SK-N-SH treated with all-trans-retinoic acid at 6 μM for 48 hours (cell line): ENCODE measurements around the gene CDYL.

Source experiments
- ATAC-seq: fragments of 200-7000 bp; cut with Tn5 transposase; 3 replicates; pipeline ENCODE4 v1.9.1; 2020; ENCODE audit warnings: mild to moderate bottlenecking, moderate library complexity
- ARNTL ChIP-seq: fragments of 450-650 bp; formaldehyde crosslinking; IDR thresholded peaks from 2 replicates; pipeline ENCODE4 v1.5.0; 2020; ENCODE audit warnings: low read depth, mild to moderate bottlenecking, moderate library complexity, borderline replicate concordance
- BACH2 ChIP-seq: fragments of 250-450 bp; sonication (Bioruptor Pico); IDR thresholded peaks from 2 replicates; pipeline ENCODE4 v1.9.0; 2021; ENCODE audit warnings: mild to moderate bottlenecking, borderline replicate concordance
- CSDC2 ChIP-seq: fragments of 250-450 bp; sonication (Bioruptor Pico); IDR thresholded peaks from 2 replicates; pipeline ENCODE4 v1.5.0; 2020; ENCODE audit warnings: mild to moderate bottlenecking, moderate library complexity
- ESRRG ChIP-seq: fragments of 250-450 bp; sonication (Bioruptor Pico); IDR thresholded peaks from 2 replicates; pipeline ENCODE4 v1.6.1; 2021; ENCODE audit warnings: mild to moderate bottlenecking
- GLIS3 ChIP-seq: fragments of 250-450 bp; sonication (Bioruptor Pico); IDR thresholded peaks from 2 replicates; pipeline ENCODE4 v1.5.0; 2020; ENCODE audit warnings: mild to moderate bottlenecking, moderate library complexity
- ISL1 ChIP-seq: fragments of 250-450 bp; sonication (Bioruptor Pico); IDR thresholded peaks from 2 replicates; pipeline ENCODE4 v2.1.2; 2022; ENCODE audit warnings: mild to moderate bottlenecking, moderate library complexity
- OSR1 ChIP-seq: fragments of 250-450 bp; sonication (Bioruptor Pico); IDR thresholded peaks from 2 replicates; pipeline ENCODE4 v1.8.0; 2022; ENCODE audit warnings: moderate library complexity, mild to moderate bottlenecking, inconsistent platforms
- PPARA ChIP-seq: fragments of 250-450 bp; sonication (Bioruptor Pico); IDR thresholded peaks from 2 replicates; pipeline ENCODE4 v1.5.0; 2020; ENCODE audit warnings: mild to moderate bottlenecking, borderline replicate concordance
- RARB ChIP-seq: fragments of 250-450 bp; sonication (Bioruptor Pico); IDR thresholded peaks from 2 replicates; pipeline ENCODE4 v1.8.0; 2021; ENCODE audit warnings: mild to moderate bottlenecking, moderate library complexity
- SNAI2 ChIP-seq: fragments of 250-450 bp; sonication (Bioruptor Pico); IDR thresholded peaks from 2 replicates; pipeline ENCODE4 v1.5.0; 2020; ENCODE audit warnings: mild to moderate bottlenecking, moderate library complexity
- TCF4 ChIP-seq: fragments of 250-450 bp; sonication (Bioruptor Pico); IDR thresholded peaks from 2 replicates; pipeline ENCODE4 v1.8.0; 2021; ENCODE audit warnings: mild to moderate bottlenecking, moderate library complexity, borderline replicate concordance
- TOX ChIP-seq: fragments of 250-450 bp; sonication (Bioruptor Pico); IDR thresholded peaks from 2 replicates; pipeline ENCODE4 v1.8.0; 2021; ENCODE audit warnings: mild to moderate bottlenecking, moderate library complexity, borderline replicate concordance
- ZC3H10 ChIP-seq: fragments of 250-450 bp; sonication (Bioruptor Pico); IDR thresholded peaks from 2 replicates; pipeline ENCODE4 v1.5.1; 2021; ENCODE audit warnings: mild to moderate bottlenecking, moderate library complexity
- ZFP3 ChIP-seq: fragments of 250-450 bp; sonication (Bioruptor Pico); IDR thresholded peaks from 2 replicates; pipeline ENCODE4 v1.5.0; 2020; ENCODE audit warnings: mild to moderate bottlenecking, moderate library complexity
- ZFP30 ChIP-seq: fragments of 450-650 bp; formaldehyde crosslinking; IDR thresholded peaks from 2 replicates; pipeline ENCODE4 v1.5.0; 2022; ENCODE audit warnings: mild to moderate bottlenecking, moderate library complexity
- ZNF565 ChIP-seq: fragments of 450-650 bp; formaldehyde crosslinking; conservative IDR thresholded peaks from 2 replicates; pipeline ENCODE4 v1.5.0; 2020; ENCODE audit warnings: low read depth, mild to moderate bottlenecking, moderate library complexity
- ZNF70 ChIP-seq: fragments of 450-650 bp; formaldehyde crosslinking; IDR thresholded peaks from 2 replicates; pipeline ENCODE4 v1.5.0; 2020; ENCODE audit warnings: mild to moderate bottlenecking, moderate library complexity
- TF ChIP-seq, protein P1 (sequence below): fragments of 250-450 bp; sonication (Bioruptor Pico); IDR thresholded peaks from 2 replicates; pipeline ENCODE4 v1.5.1; 2021; ENCODE audit warnings: mild to moderate bottlenecking, moderate library complexity
- TF ChIP-seq, protein P2 (sequence below): fragments of 250-450 bp; sonication (Bioruptor Pico); IDR thresholded peaks from 2 replicates; pipeline ENCODE4 v1.5.0; 2020; ENCODE audit warnings: mild to moderate bottlenecking, moderate library complexity
- TF ChIP-seq, protein P3 (sequence below): fragments of 250-450 bp; sonication (Bioruptor Pico); IDR thresholded peaks from 2 replicates; pipeline ENCODE4 v1.5.1; 2020; ENCODE audit warnings: low read depth, mild to moderate bottlenecking, moderate library complexity
- TF ChIP-seq, protein P4 (sequence below): fragments of 250-450 bp; sonication (Bioruptor Pico); IDR thresholded peaks from 2 replicates; pipeline ENCODE4 v1.8.0; 2021; ENCODE audit warnings: low read depth, mild to moderate bottlenecking, moderate library complexity, borderline replicate concordance

CDYL gene

DNA sequence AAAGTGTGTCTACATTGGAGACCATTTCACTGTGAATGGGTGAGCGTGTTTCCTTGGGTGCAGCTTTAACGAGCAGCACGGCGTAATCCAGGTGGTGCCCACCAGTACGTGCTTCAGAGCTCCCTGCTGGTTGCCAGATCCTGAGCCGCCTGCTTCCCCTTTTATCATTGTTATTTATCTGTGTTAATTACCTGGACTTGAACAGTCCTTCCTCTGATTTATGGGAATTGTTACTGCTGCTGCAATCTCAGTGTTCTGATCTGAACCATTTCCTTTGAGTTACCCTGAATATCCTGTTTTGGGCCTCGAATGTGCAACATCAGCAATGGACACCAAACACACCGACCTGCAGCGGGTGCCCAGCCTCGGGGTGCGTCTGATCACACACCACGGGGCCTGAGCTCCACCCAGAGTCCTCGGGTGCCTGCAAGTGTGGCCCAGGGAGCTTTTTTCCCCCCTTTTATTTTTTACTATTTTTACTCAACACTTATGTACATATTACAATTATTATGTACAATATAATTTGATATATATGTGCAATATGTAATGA lies 146.4 kb downstream of the CDYL start:
- no peak for ATAC-seq
- TF ChIP-seq SNAI2, result no peak
- TF ChIP-seq, protein P1, sequence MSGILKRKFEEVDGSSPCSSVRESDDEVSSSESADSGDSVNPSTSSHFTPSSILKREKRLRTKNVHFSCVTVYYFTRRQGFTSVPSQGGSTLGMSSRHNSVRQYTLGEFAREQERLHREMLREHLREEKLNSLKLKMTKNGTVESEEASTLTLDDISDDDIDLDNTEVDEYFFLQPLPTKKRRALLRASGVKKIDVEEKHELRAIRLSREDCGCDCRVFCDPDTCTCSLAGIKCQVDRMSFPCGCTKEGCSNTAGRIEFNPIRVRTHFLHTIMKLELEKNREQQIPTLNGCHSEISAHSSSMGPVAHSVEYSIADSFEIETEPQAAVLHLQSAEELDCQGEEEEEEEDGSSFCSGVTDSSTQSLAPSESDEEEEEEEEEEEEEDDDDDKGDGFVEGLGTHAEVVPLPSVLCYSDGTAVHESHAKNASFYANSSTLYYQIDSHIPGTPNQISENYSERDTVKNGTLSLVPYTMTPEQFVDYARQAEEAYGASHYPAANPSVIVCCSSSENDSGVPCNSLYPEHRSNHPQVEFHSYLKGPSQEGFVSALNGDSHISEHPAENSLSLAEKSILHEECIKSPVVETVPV, result no peak
- TF ChIP-seq ZC3H10 (CRISPR knock-in tag), result no peak
- TF ChIP-seq CSDC2, result no peak
- no peak for TF ChIP-seq ZFP3
- no peak for TF ChIP-seq ESRRG
- TF ChIP-seq, protein P2, sequence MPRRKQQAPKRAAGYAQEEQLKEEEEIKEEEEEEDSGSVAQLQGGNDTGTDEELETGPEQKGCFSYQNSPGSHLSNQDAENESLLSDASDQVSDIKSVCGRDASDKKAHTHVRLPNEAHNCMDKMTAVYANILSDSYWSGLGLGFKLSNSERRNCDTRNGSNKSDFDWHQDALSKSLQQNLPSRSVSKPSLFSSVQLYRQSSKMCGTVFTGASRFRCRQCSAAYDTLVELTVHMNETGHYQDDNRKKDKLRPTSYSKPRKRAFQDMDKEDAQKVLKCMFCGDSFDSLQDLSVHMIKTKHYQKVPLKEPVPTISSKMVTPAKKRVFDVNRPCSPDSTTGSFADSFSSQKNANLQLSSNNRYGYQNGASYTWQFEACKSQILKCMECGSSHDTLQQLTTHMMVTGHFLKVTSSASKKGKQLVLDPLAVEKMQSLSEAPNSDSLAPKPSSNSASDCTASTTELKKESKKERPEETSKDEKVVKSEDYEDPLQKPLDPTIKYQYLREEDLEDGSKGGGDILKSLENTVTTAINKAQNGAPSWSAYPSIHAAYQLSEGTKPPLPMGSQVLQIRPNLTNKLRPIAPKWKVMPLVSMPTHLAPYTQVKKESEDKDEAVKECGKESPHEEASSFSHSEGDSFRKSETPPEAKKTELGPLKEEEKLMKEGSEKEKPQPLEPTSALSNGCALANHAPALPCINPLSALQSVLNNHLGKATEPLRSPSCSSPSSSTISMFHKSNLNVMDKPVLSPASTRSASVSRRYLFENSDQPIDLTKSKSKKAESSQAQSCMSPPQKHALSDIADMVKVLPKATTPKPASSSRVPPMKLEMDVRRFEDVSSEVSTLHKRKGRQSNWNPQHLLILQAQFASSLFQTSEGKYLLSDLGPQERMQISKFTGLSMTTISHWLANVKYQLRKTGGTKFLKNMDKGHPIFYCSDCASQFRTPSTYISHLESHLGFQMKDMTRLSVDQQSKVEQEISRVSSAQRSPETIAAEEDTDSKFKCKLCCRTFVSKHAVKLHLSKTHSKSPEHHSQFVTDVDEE (CRISPR knock-in tag), result no peak
- no peak for TF ChIP-seq ISL1 (CRISPR knock-in tag)
- no peak for TF ChIP-seq TCF4 (CRISPR knock-in tag)
- no peak for TF ChIP-seq OSR1
- no peak for TF ChIP-seq PPARA (CRISPR knock-in tag)
- no peak for TF ChIP-seq RARB (CRISPR knock-in tag)
- TF ChIP-seq, protein P3, sequence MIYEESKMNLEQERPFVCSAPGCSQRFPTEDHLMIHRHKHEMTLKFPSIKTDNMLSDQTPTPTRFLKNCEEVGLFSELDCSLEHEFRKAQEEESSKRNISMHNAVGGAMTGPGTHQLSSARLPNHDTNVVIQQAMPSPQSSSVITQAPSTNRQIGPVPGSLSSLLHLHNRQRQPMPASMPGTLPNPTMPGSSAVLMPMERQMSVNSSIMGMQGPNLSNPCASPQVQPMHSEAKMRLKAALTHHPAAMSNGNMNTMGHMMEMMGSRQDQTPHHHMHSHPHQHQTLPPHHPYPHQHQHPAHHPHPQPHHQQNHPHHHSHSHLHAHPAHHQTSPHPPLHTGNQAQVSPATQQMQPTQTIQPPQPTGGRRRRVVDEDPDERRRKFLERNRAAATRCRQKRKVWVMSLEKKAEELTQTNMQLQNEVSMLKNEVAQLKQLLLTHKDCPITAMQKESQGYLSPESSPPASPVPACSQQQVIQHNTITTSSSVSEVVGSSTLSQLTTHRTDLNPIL (CRISPR knock-in tag), result no peak
- no peak for TF ChIP-seq ZNF70 (CRISPR knock-in tag)
- no peak for TF ChIP-seq ZNF565 (CRISPR knock-in tag)

DNA sequence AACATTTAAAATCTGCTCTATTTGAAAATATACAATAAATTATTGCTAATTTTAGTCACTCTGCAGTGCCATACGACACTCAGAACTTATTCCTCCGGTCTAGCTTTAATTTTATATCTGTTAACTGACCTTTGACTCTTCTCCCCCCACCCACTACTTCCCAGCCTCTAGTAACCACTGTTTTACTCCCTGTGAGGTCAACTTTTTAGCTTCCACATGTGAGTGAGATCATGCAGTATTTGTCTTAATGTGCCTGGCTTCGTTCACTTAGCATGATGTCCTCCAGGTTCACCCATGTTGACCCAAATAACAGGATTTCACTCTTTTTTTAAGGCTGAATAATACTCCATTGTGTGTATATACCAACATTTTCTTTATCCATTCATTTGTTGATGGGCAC lies 146.9 kb downstream of the CDYL start:
- TF ChIP-seq GLIS3 (CRISPR knock-in tag) (no peak), ZFP3 (no peak)
- no peak for ATAC-seq

DNA sequence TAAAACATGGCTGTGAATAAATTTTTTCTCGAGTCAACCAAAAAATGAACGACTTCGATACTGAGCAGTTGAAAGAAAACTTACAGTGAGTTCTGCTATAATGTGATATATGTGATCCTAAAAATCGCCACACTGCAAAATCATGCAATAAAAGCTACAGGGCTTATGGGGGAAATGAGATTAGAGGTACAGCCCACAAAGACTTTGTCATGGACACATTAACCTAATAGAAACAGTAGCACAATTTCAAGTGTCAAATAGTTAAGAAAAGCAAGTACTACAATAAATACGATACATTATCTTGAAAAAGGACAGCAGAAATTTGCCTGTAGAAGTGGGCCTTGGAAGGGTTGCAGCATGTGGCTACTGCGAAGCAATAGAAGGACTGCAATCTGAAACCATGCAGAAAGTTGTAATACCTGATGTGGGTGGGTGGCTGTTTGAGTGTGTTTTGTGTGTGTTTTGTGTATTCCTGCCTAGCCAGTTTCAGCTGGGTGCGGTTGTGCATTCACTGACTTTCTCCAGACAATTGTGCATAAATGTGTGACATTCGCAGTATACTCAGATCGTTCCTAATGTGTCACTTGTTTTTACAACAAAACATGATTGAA lies 148.6 kb downstream of the CDYL start:
- no peak for TF ChIP-seq RARB (CRISPR knock-in tag)
- no peak for TF ChIP-seq GLIS3 (CRISPR knock-in tag)
- TF ChIP-seq ARNTL (CRISPR knock-in tag), result no peak
- no peak for TF ChIP-seq ZNF70 (CRISPR knock-in tag)
- TF ChIP-seq ZNF565 (CRISPR knock-in tag), result no peak
- no peak for TF ChIP-seq CSDC2
- ATAC-seq, result no peak

DNA sequence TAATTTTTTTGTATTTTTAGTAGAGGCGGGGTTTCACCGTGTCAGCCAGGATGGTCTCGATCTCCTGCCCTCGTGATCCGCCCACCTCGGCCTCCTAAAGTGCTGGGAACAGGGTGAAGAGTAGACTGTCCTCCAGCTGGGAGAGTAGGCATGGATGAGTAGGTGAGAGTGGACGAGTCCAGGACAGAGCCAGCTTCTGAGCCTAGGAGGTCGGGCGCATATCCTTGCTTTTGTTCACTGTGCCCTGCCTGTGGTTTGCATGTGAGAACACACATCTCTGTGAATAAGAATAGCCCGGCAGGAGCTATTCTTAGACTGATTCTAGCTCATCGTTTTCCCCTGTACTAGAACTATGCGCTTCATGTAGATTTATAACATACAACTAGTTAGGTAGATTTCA lies 149.4 kb downstream of the CDYL start:
- TF ChIP-seq ZC3H10 (CRISPR knock-in tag), result no peak
- no peak for TF ChIP-seq ZFP3
- no peak for TF ChIP-seq PPARA (CRISPR knock-in tag)
- TF ChIP-seq GLIS3 (CRISPR knock-in tag), result no peak
- TF ChIP-seq TCF4 (CRISPR knock-in tag), result no peak
- TF ChIP-seq OSR1, result no peak
- no peak for TF ChIP-seq BACH2 (CRISPR knock-in tag)
- no peak for TF ChIP-seq ZFP30 (CRISPR knock-in tag)
- no peak for TF ChIP-seq TOX
- TF ChIP-seq SNAI2, result no peak
- no peak for TF ChIP-seq RARB (CRISPR knock-in tag)
- TF ChIP-seq, protein P4, sequence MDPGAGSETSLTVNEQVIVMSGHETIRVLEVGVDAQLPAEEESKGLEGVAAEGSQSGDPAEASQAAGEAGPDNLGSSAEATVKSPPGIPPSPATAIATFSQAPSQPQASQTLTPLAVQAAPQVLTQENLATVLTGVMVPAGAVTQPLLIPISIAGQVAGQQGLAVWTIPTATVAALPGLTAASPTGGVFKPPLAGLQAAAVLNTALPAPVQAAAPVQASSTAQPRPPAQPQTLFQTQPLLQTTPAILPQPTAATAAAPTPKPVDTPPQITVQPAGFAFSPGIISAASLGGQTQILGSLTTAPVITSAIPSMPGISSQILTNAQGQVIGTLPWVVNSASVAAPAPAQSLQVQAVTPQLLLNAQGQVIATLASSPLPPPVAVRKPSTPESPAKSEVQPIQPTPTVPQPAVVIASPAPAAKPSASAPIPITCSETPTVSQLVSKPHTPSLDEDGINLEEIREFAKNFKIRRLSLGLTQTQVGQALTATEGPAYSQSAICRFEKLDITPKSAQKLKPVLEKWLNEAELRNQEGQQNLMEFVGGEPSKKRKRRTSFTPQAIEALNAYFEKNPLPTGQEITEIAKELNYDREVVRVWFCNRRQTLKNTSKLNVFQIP (CRISPR knock-in tag), result no peak
- no peak for TF ChIP-seq ZNF70 (CRISPR knock-in tag)
- TF ChIP-seq, all 23 proteins: peak for 0
- ATAC-seq, result no peak
